Thyroid gland (tissue), 4 donors: ENCODE results near the gene MIB2. TPM values are rescaled to one million over a fixed set of nuclear protein-coding genes. Genes with fewer than 3 reads are reported as not detected.

Experiments
- DNase-seq, 2 donors: peaks; one replicate each; pipeline ENCODE4 v3.0.0-alpha.2; 2019
- H3K27ac ChIP-seq, 3 donors: fragments of 200-600 bp; sonication (generic); 1 replicate in 2 of 3; 2 replicates in 1 of 3; pipeline ENCODE4 v1.5.1; 2016 to 2019; ENCODE audit warnings: mild to moderate bottlenecking in 1 of 3, moderate library complexity in 1 of 3
- H3K27me3 ChIP-seq: fragments of 200-600 bp; sonication (generic); one replicate; pipeline ENCODE4 v1.5.1; 2019
- H3K36me3 ChIP-seq, 2 donors: fragments of 200-600 bp; sonication (generic); one replicate each; pipeline ENCODE4 v1.5.1; 2016 to 2019
- H3K4me1 ChIP-seq, 2 donors: fragments of 200-600 bp; sonication (generic); one replicate each; pipeline ENCODE4 v1.5.1; 2017 to 2019
- H3K4me3 ChIP-seq, 3 donors: fragments of 200-600 bp; sonication (generic); replicated peaks in 1 of 3; 1 replicate in 2 of 3; 2 replicates in 1 of 3; pipeline ENCODE4 v1.5.1; 2016; ENCODE audit warnings: mild to moderate bottlenecking in 1 of 3
- H3K9me3 ChIP-seq: fragments of 200-600 bp; sonication (generic); one replicate; pipeline ENCODE4 v1.5.1; 2017
- CTCF ChIP-seq, 6 experiments: fragments of 200-600 bp in 3 of 6; fragments of 450-650 bp in 3 of 6; sonication (generic) in 3 of 6; IDR thresholded peaks; one replicate each; pipeline ENCODE4 v1.5.1; 2016 to 2019; ENCODE audit warnings: antibody characterized with exemption in 6 of 6, mild to moderate bottlenecking in 2 of 6, inconsistent platforms in 1 of 6, moderate library complexity in 1 of 6
- POLR2A ChIP-seq, 2 donors: fragments of 450-650 bp; IDR thresholded peaks; one replicate each; pipeline ENCODE4 v1.6.1; 2017; ENCODE audit warnings: antibody characterized with exemption in 2 of 2, mild to moderate bottlenecking in 2 of 2, moderate library complexity in 1 of 2
- WGBS, 2 donors: methylation state at CpG; one replicate each; pipeline ENCODE4 v1.1.5; 2017; 5-methylcytosine and 5-hydroxymethylcytosine counted together
- intact Hi-C: fragments of 100-400 bp; cut with DNase I; formaldehyde crosslinking; loops from one replicate; pipeline ENCODE4 v1.15.1; 2023
- total RNA-seq, 4 donors: library from RNA; depleted of rRNA; stranded (reverse); fragments of >200 nt; gene quantifications; one replicate each; pipeline ENCODE4 v1.2.3, GENCODE V29; 2016

The MIB2 gene
- total RNA-seq, 4 donors from 2014 or later: 54.6 to 110 (median 86.4) TPM

- Histone ChIP-seq H3K9me3 (no peaks in the 10 kb centered on the region), H3K27me3 (no peaks in the 10 kb centered on the region), H3K27ac (peak overlapping the region in 1 of 3 donors; percentile 40), H3K36me3 (peaks cover 0 to 6% of the 10 kb centered on the region in 2 donors), H3K4me3 (no peak overlapping the region), H3K4me1 (peaks cover 22 to 30% of the 10 kb centered on the region in 2 donors)
- no peak for DNase-seq
- 78 to 83% methylated on average over 38 to 39 of the region's 39 CpGs for WGBS, 2 donors
- intact Hi-C loops: no loop called here
- TF ChIP-seq CTCF (IDR thresholded peaks at IDR 0.05) (no peak), POLR2A (IDR thresholded peaks at IDR 0.05) (no peak)
Measured at GRCh38 chr1:1677718-1678580, 62.6 kb downstream of the MIB2 start.

GRCh38 chr1:1678581-1679380 is 63.5 kb downstream of the MIB2 start:
- peak in 1 of 2 donors; percentile 22 for DNase-seq
- peak overlapping the region in 1 of 3 donors; percentile 40 for H3K27ac ChIP-seq
- 77% methylated on average over 21 to 23 of the region's 24 CpGs for WGBS, 2 donors
- H3K27me3 ChIP-seq: no peaks in the 10 kb centered on the region
- H3K36me3 ChIP-seq: peaks cover 0 to 6% of the 10 kb centered on the region in 2 donors
- H3K4me3 ChIP-seq: no peak overlapping the region
- H3K4me1 ChIP-seq: peaks cover 22 to 30% of the 10 kb centered on the region in 2 donors
- TF ChIP-seq CTCF (IDR thresholded peaks at IDR 0.05): no peak
- TF ChIP-seq POLR2A (IDR thresholded peaks at IDR 0.05): no peak
- intact Hi-C loops: no loop called here
- no peaks in the 10 kb centered on the region for H3K9me3 ChIP-seq

Other genes with a start within 250 kb of the MIB2 start
- gene AURKAIP1, start 240.3 kb upstream of the MIB2 start, total RNA-seq: 100 to 1,000 TPM in 2 of 4 donors, 10 to 100 TPM in 2; 73.8 to 198 (median 105) TPM
- gene CCNL2, start 216.2 kb upstream of the MIB2 start, total RNA-seq: 100 to 1,000 TPM; 167 to 307 (median 215) TPM
- gene MRPL20, start 208.2 kb upstream of the MIB2 start, total RNA-seq: 100 to 1,000 TPM; 123 to 199 (median 160) TPM
- 1 to 10 TPM; 2.0 to 3.2 (median 2.4) TPM for gene ANKRD65, start 194.2 kb upstream of the MIB2 start, total RNA-seq
- gene VWA1, start 179.8 kb upstream of the MIB2 start, total RNA-seq: 10 to 100 TPM; 11.4 to 52.0 (median 30.3) TPM
- 10 to 100 TPM in 2 of 4 donors, 1 to 10 TPM in 2; 4.9 to 29.9 (median 15.1) TPM for gene ATAD3C, start 165.8 kb upstream of the MIB2 start, total RNA-seq
- gene ATAD3B, start 143.7 kb upstream of the MIB2 start, total RNA-seq: 10 to 100 TPM; 13.8 to 29.1 (median 15.0) TPM
- 10 to 100 TPM; 21.6 to 34.2 (median 28.5) TPM for gene ATAD3A, start 103.3 kb upstream of the MIB2 start, total RNA-seq
- 1 to 10 TPM; 1.2 to 4.5 (median 1.3) TPM for gene TMEM240, start 74.9 kb upstream of the MIB2 start, total RNA-seq
- gene SSU72, start 40.6 kb upstream of the MIB2 start, total RNA-seq: 100 to 1,000 TPM; 204 to 294 (median 241) TPM
- gene FNDC10, start 15.4 kb upstream of the MIB2 start, total RNA-seq: 1 to 10 TPM; 1.0 to 9.9 (median 5.3) TPM
- gene MMP23B, start 16.7 kb downstream of the MIB2 start, total RNA-seq: 1 to 10 TPM in 3 of 4 donors, under 1 TPM in 1; 0.67 to 7.8 (median 3.5) TPM
- 10 to 100 TPM; 12.8 to 23.7 (median 15.0) TPM for gene CDK11B, start 43.5 kb downstream of the MIB2 start, total RNA-seq
- 10 to 100 TPM; 35.5 to 85.1 (median 50.2) TPM for gene SLC35E2B, start 77.3 kb downstream of the MIB2 start, total RNA-seq
- 10 to 100 TPM; 14.7 to 36.1 (median 29.5) TPM for gene CDK11A, start 108.9 kb downstream of the MIB2 start, total RNA-seq
- 10 to 100 TPM; 64.8 to 91.4 (median 84.2) TPM for gene NADK, start 163.0 kb downstream of the MIB2 start, total RNA-seq